Measurements from ENCODE around the gene RALGPS2.

Gene RALGPS2

DNA sequence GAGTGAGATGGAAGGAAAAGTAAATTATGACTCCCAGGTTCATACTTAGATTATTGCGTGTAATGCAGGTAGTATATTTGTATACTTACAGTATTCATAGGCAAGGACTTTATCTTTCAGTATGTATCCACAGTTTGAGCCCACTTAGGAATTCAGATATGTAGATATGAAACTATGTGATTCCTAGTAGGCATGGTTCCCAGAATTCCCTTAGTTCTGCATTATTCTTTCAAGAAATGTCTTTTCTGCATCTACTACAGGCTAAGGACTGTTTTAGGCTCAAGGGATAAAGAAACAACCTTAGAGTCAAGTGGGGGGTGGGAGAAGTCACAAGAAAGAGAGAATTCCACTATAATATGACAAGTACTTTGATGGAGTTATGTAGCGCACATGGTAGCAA lies 132.1 kb downstream of the RALGPS2 start:
- in situ Hi-C loops (cut with HindIII; ENCODE audit: low sequenced_read_pairs): no loop called here

DNA sequence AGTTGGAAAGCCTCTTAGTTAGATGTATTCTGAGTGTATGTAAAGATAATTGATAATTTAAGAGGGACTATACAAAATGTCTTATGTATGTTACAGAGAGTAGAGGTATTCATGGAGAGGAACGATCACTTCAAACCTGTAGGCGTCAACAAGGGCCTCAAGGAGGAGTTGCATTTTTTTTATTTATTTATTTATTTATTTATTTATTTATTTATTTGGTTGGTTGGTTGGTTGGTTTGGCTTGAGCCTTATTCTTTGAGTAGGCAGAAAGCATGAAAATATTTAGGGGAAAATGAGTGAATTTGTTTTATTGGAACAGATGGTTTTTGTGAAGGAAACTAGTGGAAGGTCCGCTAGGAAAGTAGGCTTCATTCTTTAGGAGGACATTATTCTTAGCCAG lies 137.4 kb downstream of the RALGPS2 start:
- in situ Hi-C loops (cut with HindIII; ENCODE audit: low sequenced_read_pairs): no loop called here

DNA sequence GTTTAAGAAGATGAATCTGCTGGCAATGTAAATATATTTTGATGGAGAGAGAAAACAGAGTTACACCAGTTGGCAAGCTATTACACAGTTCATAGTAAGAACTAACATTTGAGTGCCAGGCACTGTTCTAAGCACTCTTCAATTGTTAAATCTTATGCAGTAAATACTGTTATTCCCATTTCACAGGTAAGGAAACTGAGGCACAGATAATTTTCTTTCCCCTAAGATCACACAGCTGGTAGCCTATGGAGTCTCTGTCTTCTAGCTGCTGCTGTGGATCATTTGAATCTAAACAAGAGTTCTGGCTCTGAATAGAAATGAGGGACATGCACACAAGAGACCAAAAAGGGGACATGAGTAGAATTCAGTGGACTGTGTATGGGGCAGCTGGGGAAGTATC lies 137.8 kb downstream of the RALGPS2 start:
- in situ Hi-C loops (cut with HindIII; ENCODE audit: low sequenced_read_pairs): no loop called here

DNA sequence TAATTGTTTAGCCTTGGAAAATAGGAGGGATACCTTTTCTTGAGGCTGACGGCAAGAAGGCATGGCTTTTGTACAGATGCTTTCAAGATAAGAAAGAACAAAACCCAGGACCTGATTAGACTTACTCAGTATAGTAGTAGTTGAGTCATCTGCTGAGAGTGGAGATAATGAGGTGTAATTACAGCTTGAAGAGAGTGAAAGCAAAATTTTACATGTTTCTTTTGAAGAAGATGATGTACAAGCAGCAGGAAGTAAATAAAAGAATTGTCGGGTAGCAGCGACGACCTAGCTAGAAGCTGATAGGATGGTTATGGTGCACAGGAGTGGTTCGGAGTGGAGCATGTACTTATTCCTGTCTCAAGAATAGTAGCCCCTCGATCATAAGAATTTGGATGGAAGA lies 139.3 kb downstream of the RALGPS2 start:
- in situ Hi-C loops (cut with HindIII; ENCODE audit: low sequenced_read_pairs): no loop called here

DNA sequence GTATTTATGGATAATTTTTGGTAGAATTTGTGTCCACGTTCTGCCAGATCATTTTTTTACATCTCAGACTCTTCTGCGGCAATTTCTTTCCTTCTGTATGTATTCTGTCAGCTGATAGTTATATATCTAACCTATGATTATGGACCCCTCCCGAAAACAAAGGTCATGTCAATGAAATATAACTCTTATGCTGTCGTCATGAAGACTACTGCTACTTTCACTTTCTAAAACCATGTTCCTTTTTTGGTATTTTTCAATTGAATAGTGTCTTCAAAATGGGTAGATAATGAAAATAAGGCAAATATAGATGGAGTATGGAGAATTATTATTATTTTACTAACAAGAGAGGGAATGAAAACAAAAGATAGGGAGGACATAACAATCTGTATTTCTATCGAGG lies 142.6 kb downstream of the RALGPS2 start:
- in situ Hi-C loops (cut with HindIII; ENCODE audit: low sequenced_read_pairs): no loop called here

DNA sequence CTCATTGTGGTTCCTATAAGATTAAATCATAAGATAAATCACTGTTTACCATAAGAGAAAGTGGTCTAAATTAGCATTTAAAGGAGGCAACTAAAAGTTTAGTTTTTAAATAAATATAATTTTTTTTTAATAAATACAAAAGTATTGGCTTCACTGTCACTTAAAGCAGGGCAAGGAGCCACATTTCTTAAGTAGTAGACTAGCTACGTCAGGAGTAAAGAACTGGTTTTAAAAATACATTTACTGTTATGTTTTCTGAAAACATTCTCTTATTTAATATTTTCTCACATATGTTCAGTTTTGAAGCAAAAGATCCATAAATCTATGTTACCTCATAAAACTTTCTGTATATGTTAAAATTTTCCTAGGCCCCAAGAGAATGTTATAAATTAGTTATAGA lies 143.7 kb downstream of the RALGPS2 start:
- in situ Hi-C loops (cut with HindIII; ENCODE audit: low sequenced_read_pairs): no loop called here

DNA sequence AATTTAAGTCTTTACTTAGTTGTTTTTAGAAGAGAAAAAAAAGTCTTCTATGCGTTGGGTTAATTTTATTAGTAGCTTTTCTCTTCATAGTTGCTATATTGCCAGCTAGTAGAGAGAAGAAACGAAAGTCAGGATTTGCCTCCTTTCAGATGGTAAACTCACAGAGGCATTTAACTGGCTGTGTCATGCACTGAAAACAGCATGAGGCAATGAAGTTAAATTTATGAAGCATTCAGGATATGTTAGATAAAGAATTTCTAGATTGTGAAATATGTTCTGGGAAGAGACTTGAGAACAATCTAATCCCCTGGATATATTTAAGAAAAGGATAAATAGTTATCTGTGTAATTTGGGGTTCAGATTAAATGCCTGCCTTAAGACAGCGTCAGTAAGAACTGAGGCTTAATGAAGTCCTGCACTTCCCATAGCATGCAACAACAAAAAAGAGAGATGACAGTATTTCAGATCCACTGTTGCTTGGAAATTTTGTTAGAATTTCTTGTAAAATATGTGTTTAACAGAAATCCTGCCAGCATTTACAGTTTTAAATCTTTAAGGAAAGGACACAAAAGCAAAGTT lies 144.2 kb downstream of the RALGPS2 start:
- in situ Hi-C loops (cut with HindIII; ENCODE audit: low sequenced_read_pairs): no loop called here

DNA sequence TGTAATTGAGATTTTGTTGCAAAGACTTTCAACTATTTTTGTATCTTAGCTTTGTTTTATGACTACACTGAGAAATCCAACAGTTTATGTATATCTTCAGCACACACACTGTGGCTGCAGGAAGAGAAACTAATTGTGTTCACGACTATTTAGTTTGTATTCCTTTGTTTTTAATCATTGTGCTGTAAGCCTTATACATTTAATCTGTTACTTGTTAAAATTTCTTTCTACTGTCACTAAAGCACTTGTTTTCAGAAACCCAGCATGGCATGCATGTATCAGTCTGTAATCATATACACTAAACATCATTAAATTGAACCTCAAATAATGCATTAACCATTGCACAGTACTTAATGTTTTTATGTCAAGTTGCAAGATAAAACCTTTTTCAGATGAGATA lies 145.2 kb downstream of the RALGPS2 start:
- in situ Hi-C loops (cut with HindIII; ENCODE audit: low sequenced_read_pairs): no loop called here

DNA sequence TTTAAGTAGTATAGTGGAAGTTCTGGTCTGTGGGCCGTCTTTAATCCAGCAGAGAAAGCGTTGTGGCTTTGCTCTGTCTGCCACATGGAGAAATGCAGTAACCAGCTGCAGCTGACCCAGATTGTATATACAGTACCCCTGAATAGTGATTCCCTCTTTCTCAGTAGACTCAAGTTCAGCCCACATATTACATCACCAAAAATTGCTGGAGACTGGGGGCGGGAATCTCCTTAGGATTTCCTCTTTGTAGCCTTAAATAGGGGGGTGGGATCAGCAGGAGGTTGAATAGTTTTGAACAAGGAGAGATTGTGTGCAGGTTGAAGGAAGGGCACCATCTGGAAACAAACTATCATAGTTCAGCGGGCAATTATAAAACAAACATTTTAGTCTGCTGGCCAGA lies 145.9 kb downstream of the RALGPS2 start, which contains the start of gene ANGPTL1:
ANGPTL1 (minus strand) TSS at position 134 of the 400 bp plus-strand sequence. CDS start 5,301 bp downstream, outside the sequence.
- in situ Hi-C loops (cut with HindIII; ENCODE audit: low sequenced_read_pairs): no loop called here

DNA sequence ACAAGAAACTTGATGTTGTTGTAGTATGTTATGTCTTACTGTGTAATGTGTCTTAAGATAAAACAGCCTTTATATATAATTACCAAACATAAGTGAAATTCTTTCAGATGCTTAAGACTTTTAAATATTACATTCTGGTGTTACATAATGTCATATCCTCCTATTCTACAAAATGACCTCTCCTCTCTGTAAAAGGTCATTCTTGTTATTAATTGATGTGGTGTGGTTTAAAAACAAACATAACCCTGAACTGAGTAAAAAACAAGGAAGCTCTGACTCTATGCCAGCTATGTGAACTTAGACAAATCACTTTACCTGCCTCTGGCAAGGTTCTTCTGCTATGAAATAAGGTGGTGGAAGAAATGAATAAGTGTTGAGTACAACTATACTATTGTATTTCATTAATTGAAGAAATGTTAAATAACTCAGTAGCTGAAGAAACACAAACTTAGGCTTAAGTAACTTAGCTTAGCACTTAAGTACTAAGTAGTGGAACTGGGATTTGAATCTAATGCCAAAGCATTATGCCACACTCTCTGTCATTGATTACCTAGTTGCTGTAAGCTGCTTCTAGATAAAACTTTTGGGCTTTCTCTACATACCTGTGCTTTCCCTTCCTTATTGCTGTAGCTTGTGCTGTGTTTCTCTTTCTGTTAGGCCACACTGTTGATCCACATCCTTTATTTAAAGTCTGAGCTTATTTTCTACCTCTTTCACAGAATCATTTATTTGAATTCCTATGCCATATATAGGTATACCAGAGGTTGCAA lies 146.7 kb downstream of the RALGPS2 start:
- in situ Hi-C loops (cut with HindIII; ENCODE audit: low sequenced_read_pairs): no loop called here

DNA sequence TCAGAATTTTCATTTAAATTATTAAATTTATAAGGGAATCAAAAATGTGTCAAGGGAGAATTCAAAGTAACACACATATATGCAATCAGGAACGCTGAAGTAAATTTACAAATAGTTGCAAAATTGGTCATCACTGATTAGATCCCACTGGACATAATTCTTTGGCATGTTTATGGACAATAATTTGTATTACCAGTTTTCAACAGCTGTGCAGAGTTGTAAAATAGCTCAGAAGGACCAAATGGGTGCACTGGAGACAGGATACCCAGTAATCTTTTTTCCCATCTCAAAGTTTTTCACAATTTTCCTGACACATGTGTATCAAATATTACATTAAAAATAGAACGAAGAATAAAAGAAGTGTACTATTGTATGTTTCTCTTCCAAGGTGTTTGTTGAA lies 149.9 kb downstream of the RALGPS2 start:
- in situ Hi-C loops (cut with HindIII; ENCODE audit: low sequenced_read_pairs): no loop called here

DNA sequence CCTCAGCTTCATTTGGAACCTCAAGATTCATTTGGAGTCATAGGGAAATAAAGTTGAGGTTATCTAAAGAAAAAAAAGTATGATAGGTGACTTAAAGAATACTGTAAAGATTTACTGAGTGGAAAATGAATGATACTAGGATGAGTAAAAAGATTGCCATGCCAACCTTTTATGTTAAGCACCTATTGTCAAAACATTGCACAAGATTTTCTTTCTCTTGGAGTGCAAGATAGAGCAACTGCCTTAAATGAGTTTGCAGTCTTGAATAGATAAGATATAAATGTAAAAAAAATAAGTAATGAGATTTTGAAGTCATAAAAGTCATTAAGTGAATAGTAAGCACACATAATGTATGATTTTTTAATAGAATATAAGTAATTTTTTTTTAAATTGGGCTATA lies 150.9 kb downstream of the RALGPS2 start:
- in situ Hi-C loops (cut with HindIII; ENCODE audit: low sequenced_read_pairs): no loop called here

DNA sequence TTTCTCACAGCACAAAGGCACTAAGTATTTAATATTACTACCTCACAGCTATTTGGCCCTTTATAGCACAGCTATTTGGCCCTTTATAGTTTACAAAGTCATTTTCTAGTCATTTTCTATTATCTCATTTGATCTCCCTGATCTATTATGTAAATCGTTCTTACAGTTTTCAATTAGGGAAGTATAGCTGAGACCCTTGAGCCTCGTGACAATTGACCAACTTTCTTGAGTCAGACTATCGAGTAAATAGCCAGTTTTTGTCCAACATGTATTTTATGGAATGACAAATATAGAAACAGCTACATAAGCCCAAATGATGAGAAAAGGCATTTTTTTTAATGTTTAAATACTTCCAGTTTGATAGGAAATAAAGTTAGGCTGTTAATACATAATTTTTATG lies 152.9 kb downstream of the RALGPS2 start:
- in situ Hi-C loops (cut with HindIII; ENCODE audit: low sequenced_read_pairs): no loop called here

DNA sequence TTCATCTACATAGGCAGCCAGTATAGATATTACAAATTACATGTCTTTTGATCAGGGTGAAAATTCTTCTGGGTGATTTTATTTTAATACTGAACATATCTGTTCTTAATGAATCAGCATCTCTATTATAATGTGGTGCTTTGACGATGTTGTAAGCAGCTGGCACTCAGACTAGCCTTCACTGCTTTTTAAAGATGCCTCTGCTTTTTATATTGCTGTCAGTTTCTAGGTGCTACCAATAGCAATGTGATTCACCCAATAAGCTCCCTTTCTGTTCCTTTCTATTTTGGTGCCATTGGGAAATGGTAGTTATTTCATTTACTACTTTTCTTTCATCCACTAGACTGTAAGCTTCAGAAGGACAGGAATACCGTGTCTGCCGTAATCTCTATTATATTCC lies 156.9 kb downstream of the RALGPS2 start:
- in situ Hi-C loops (cut with HindIII; ENCODE audit: low sequenced_read_pairs): no loop called here

DNA sequence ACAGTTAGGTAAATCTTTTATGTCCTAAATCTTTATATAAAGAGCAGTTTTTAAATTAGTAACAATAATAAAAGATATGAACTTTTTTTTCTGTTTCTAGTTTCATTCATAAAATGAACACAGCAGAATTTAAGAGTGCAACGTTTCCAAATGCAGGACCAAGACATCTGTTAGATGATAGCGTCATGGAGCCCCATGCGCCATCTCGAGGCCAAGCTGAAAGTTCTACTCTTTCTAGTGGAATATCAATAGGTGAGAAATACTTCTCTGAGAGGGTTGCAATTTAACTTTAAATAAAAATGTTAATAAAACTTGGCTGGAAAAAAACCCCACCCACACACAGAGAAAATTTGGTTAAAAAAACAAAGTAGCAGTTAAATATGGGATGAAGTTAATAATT lies 160.8 kb downstream of the RALGPS2 start:
- in situ Hi-C loops (cut with HindIII; ENCODE audit: low sequenced_read_pairs): no loop called here

DNA sequence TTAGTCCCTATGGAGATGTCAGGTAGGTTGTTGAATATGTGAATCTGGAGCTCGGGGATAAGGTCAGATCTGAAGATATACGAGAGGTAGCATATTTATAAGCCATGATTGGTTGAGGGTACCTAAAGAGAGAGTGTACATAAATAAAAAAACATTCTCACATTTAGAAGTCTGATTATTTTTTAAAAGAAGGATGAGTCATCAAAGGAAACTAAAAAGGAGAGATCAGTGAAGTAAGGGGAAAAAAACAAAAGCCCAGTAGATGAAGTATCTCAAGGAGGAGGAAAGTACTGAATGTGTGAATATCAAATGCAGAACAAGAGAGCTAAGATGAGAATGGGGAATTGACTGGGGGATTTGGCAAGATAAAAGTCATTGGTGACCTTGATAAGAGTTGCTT lies 161.5 kb downstream of the RALGPS2 start:
- in situ Hi-C loops (cut with HindIII; ENCODE audit: low sequenced_read_pairs): no loop called here

DNA sequence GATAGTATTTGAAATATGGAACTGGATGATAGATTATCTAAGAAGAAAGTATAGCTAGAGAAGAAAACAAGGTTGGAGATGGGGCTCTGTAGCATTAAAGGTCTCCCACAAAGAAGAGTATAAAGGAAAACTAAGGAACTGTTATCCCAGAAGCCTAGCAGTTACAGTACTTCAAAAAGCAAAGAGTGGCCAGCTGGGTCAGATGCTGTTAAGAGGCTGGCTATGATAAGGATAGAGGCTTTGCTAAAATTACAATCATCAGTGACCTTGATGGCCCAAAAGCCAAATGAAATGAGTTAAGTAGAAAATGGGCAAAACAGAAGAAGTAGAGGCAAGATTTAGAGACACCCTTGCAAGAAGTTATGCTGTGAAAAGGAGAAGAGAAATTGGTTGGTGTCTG lies 170.9 kb downstream of the RALGPS2 start:
- in situ Hi-C loops (cut with HindIII; ENCODE audit: low sequenced_read_pairs): no loop called here

DNA sequence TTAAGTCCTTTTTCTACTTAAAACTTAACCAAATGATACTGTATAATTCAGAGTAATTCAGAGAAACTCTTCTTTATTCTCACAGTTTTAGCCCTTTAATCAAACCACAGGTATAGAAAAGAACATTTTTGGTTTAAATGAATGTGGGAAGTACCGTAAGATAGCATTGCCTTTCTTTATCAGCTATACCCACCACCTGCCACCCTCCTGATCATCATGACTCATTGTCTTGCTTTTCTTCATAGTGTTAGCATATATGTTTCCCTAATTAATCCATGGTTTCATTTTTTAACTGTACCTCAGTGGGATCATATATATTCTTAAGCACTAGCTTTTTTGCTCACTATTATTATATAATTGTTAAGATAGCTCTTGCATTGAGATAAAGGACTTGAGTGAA lies 173.4 kb downstream of the RALGPS2 start:
- in situ Hi-C loops (cut with HindIII; ENCODE audit: low sequenced_read_pairs): no loop called here

DNA sequence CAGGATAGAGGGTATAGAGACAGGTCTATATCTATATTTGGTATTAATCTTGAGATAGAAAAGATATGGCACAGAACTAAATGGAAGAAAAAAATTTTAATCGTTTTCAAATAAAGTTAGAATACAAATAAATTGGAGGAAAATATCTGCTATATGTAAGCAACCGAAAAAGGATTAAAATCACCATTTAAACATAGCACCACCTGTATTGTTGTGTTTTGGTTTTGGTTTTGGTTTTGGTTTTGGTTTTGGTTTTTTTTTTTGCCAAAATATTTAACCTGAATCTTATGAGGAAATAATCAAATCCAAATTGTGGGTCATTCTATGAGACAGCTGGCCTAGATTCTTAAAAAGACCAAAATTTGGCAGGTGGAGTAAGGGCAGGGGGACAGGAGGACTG lies 174.4 kb downstream of the RALGPS2 start:
- in situ Hi-C loops (cut with HindIII; ENCODE audit: low sequenced_read_pairs): no loop called here

DNA sequence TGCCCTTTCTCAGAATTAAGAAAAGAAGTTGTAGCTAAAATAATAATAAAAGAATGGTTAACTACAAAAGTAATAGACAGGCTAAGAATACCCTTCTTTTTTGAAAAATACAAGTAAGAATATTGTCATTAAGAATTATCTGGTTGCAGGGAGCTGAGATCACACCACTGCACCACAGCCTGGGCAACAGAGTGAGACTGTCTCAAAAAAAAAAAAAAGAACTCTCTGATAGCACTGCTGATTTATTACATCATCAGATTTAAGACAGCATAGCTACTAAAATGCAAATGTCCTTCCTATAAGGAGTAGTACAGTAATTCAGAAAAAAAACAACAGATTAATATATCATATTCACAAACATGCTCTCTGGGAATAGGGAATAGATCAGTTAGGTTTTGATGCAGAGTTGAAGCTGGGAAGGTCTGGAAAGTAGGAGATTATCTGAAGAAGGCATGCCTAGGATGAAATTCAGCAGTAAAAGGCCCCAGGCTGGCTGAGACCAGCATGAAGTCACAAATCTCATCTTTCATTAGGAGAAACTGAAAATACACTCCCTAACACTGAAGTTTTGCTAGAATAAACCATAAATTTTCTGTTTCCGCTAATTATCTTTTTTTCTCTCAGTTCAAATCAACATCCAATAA lies 176.6 kb downstream of the RALGPS2 start:
- in situ Hi-C loops (cut with HindIII; ENCODE audit: low sequenced_read_pairs): no loop called here

DNA sequence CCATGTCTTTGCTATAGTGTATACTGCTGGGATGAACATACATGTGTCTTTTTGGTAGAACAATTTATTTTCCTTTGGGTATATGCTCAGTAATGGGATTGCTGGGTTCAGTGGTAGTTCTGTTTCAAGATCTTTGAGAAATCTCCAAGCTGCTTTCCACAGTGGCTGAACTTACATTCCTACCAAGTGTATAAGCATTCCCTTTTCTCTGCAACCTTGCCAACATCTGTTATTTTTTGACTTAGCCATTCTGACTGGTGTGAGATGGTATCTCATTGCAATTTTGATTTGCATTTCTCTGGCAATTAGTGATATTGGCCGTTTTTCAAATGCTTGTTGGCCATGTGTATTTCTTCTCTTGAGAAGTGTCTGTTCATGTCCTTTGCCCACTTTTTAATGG lies 183.3 kb downstream of the RALGPS2 start:
- in situ Hi-C loops (cut with HindIII; ENCODE audit: low sequenced_read_pairs): no loop called here

DNA sequence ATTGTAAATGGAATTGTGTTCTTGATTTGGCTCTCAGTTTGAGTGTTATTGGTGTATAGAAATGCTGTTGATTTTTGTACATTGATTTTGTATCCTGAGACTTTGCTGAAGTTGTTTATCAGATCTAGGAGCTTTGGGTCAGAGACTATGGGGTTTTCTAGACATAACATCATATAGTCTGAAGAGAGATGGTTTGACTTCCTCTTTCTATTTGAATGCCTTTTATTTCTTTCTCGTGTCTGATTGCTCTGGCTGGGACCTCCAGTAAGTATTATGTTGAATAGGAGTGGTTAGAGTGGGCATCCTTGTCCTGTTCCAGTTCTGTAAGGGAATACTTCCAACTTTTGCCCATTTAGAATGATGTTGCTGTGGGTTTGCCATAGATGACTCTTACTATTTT lies 185.0 kb downstream of the RALGPS2 start:
- in situ Hi-C loops (cut with HindIII; ENCODE audit: low sequenced_read_pairs): no loop called here
